K562 (cell line): ENCODE results near the gene CHSY1. TPM values are rescaled to one million over a fixed set of nuclear protein-coding genes. Genes with fewer than 3 reads are reported as not detected.

Experiments
- CBFA2T3 ChIP-seq: fragments of 450-650 bp; IDR thresholded peaks from 2 replicates; pipeline ENCODE4 v1.6.1; 2017
- DPF2 ChIP-seq: fragments of 450-650 bp; IDR thresholded peaks from 2 replicates; pipeline ENCODE4 v1.6.1; 2016
- HMGN3 ChIP-seq: IDR thresholded peaks from 2 replicates; pipeline ENCODE4 v1.6.1; 2011; ENCODE audit warnings: borderline replicate concordance, low read depth, mild to moderate bottlenecking, mixed read lengths, low read length; ENCODE audit not compliant: insufficient read length; ENCODE audit errors: extremely low read depth
- LEF1 ChIP-seq: fragments of 450-650 bp; IDR thresholded peaks from 2 replicates; pipeline ENCODE4 v1.6.1; 2016; ENCODE audit warnings: mild to moderate bottlenecking
- TCFL5 ChIP-seq: fragments of 250-450 bp; sonication (Bioruptor Pico); conservative IDR thresholded peaks from 2 replicates; pipeline ENCODE4 v1.6.1; 2021; ENCODE audit warnings: mild to moderate bottlenecking, moderate library complexity, matching md5 sums
- TFE3 ChIP-seq: fragments of 450-650 bp; formaldehyde crosslinking; IDR thresholded peaks from 2 replicates; pipeline ENCODE4 v1.4.0; 2020; ENCODE audit warnings: mild to moderate bottlenecking, mixed read lengths
- ZNF263 ChIP-seq: sonication (generic); formaldehyde crosslinking; IDR thresholded peaks from 2 replicates; pipeline ENCODE4 v1.8.0; 2022; ENCODE audit warnings: mild to moderate bottlenecking, missing genetic modification reagents, borderline replicate concordance
- ZNF398 ChIP-seq: fragments of 250-450 bp; sonication (Bioruptor Pico); IDR thresholded peaks from 2 replicates; pipeline ENCODE4 v1.8.0; 2021; ENCODE audit warnings: moderate library complexity, mild to moderate bottlenecking, inconsistent platforms
- polyA plus RNA-seq, 8 experiments: library from polyadenylated mRNA; depleted of rRNA in 4 of 8; stranded (reverse) in 5 of 8; unstranded in 3 of 8; fragments of >200 nt; fragmentation: Nextera tagmentation in 2 of 8; fragmentation: Illumina TruSeq in 1 of 8; extraction: Ambion mirVana in 2 of 8; extraction: Trizol in 1 of 8; gene quantifications; 2 replicates each; pipeline versions ENCODE4 v1.2.1 to v1.2.3, GENCODE V29; 2011 to 2014; ENCODE audit warnings: inconsistent platforms in 1 of 8, missing spikeins in 1 of 8
- total RNA-seq, 7 experiments: library from RNA; depleted of rRNA in 6 of 7; stranded (reverse); fragments of >200 nt in 6 of 7; fragmentation: Illumina TruSeq in 2 of 7; extraction: Trizol in 2 of 7; gene quantifications; 2 replicates each; pipeline versions ENCODE4 v1.2.1 to v1.2.3, GENCODE V29; 2011 to 2021; ENCODE audit warnings: low replicate concordance in 1 of 7
- TF ChIP-seq, protein P1 (sequence below): fragments of 200-600 bp; sonication (generic); IDR thresholded peaks from one replicate; pipeline ENCODE4 v1.6.1; 2012; ENCODE audit warnings: mild to moderate bottlenecking, low read depth, low read length, inconsistent platforms

Gene CHSY1
- total and polyA plus RNA-seq, 9 of the 15 experiments (the other 6 are each of a cell fraction or from before 2014, with no cell fraction given) = 7.0 to 16.4 (median 13.4) TPM

GRCh38 chr15:101294731-101295606 lies 43.1 kb upstream of the CHSY1 start, which contains the start of gene SNRPA1 (continued):
- TF ChIP-seq, protein P1, sequence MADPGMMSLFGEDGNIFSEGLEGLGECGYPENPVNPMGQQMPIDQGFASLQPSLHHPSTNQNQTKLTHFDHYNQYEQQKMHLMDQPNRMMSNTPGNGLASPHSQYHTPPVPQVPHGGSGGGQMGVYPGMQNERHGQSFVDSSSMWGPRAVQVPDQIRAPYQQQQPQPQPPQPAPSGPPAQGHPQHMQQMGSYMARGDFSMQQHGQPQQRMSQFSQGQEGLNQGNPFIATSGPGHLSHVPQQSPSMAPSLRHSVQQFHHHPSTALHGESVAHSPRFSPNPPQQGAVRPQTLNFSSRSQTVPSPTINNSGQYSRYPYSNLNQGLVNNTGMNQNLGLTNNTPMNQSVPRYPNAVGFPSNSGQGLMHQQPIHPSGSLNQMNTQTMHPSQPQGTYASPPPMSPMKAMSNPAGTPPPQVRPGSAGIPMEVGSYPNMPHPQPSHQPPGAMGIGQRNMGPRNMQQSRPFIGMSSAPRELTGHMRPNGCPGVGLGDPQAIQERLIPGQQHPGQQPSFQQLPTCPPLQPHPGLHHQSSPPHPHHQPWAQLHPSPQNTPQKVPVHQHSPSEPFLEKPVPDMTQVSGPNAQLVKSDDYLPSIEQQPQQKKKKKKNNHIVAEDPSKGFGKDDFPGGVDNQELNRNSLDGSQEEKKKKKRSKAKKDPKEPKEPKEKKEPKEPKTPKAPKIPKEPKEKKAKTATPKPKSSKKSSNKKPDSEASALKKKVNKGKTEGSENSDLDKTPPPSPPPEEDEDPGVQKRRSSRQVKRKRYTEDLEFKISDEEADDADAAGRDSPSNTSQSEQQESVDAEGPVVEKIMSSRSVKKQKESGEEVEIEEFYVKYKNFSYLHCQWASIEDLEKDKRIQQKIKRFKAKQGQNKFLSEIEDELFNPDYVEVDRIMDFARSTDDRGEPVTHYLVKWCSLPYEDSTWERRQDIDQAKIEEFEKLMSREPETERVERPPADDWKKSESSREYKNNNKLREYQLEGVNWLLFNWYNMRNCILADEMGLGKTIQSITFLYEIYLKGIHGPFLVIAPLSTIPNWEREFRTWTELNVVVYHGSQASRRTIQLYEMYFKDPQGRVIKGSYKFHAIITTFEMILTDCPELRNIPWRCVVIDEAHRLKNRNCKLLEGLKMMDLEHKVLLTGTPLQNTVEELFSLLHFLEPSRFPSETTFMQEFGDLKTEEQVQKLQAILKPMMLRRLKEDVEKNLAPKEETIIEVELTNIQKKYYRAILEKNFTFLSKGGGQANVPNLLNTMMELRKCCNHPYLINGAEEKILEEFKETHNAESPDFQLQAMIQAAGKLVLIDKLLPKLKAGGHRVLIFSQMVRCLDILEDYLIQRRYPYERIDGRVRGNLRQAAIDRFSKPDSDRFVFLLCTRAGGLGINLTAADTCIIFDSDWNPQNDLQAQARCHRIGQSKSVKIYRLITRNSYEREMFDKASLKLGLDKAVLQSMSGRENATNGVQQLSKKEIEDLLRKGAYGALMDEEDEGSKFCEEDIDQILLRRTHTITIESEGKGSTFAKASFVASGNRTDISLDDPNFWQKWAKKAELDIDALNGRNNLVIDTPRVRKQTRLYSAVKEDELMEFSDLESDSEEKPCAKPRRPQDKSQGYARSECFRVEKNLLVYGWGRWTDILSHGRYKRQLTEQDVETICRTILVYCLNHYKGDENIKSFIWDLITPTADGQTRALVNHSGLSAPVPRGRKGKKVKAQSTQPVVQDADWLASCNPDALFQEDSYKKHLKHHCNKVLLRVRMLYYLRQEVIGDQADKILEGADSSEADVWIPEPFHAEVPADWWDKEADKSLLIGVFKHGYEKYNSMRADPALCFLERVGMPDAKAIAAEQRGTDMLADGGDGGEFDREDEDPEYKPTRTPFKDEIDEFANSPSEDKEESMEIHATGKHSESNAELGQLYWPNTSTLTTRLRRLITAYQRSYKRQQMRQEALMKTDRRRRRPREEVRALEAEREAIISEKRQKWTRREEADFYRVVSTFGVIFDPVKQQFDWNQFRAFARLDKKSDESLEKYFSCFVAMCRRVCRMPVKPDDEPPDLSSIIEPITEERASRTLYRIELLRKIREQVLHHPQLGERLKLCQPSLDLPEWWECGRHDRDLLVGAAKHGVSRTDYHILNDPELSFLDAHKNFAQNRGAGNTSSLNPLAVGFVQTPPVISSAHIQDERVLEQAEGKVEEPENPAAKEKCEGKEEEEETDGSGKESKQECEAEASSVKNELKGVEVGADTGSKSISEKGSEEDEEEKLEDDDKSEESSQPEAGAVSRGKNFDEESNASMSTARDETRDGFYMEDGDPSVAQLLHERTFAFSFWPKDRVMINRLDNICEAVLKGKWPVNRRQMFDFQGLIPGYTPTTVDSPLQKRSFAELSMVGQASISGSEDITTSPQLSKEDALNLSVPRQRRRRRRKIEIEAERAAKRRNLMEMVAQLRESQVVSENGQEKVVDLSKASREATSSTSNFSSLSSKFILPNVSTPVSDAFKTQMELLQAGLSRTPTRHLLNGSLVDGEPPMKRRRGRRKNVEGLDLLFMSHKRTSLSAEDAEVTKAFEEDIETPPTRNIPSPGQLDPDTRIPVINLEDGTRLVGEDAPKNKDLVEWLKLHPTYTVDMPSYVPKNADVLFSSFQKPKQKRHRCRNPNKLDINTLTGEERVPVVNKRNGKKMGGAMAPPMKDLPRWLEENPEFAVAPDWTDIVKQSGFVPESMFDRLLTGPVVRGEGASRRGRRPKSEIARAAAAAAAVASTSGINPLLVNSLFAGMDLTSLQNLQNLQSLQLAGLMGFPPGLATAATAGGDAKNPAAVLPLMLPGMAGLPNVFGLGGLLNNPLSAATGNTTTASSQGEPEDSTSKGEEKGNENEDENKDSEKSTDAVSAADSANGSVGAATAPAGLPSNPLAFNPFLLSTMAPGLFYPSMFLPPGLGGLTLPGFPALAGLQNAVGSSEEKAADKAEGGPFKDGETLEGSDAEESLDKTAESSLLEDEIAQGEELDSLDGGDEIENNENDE = no peak
- TF ChIP-seq TCFL5 (no peak), HMGN3 (peak; percentile 57), TFE3 (no peak), ZNF263 (peak; percentile 53; the same call in 1 of the 2 replicates), CBFA2T3 (no peak), LEF1 (no peak), DPF2 (no peak), ZNF398 (no peak)
